Esophagus squamous epithelium (tissue), 5 donors: ENCODE results near the gene TSEN34. TPM values are rescaled to one million over a fixed set of nuclear protein-coding genes. Genes with fewer than 3 reads are reported as not detected.
A peak's percentile ranks its signal among the peaks of the same experiment; 100 is the strongest.

Experiments
- DNase-seq: peaks from one replicate; lab custom pipeline; 2025; lab: John Stamatoyannopoulos, UW
- H3K27ac ChIP-seq, 4 donors: fragments of 200-600 bp; sonication (generic); one replicate each; pipeline ENCODE4 v1.5.1; 2016 to 2019; ENCODE audit warnings: mild to moderate bottlenecking in 1 of 4
- H3K27me3 ChIP-seq, 4 donors: fragments of 200-600 bp; sonication (generic); 1 replicate in 3 of 4; 2 replicates in 1 of 4; pipeline versions ENCODE4 v1.5.1 to v1.6.0; 2017 to 2021; ENCODE audit warnings: antibody characterized with exemption in 1 of 4
- H3K36me3 ChIP-seq, 3 donors: fragments of 200-600 bp; sonication (generic); one replicate each; pipeline ENCODE4 v1.5.1; 2016 to 2019
- H3K4me1 ChIP-seq, 3 donors: fragments of 200-600 bp; sonication (generic); one replicate each; pipeline ENCODE4 v1.5.1; 2017 to 2019
- H3K4me3 ChIP-seq, 4 donors: fragments of 200-600 bp; sonication (generic); 1 replicate in 3 of 4; 2 replicates in 1 of 4; pipeline ENCODE4 v1.5.1; 2016 to 2019; ENCODE audit warnings: mild to moderate bottlenecking in 2 of 4, moderate library complexity in 1 of 4
- H3K9me3 ChIP-seq, 3 donors: fragments of 200-600 bp; sonication (generic); one replicate each; pipeline ENCODE4 v1.5.1; 2016 to 2019
- CTCF ChIP-seq, 6 experiments: fragments of 450-650 bp in 4 of 6; fragments of 200-600 bp in 2 of 6; sonication (generic) in 2 of 6; IDR thresholded peaks; one replicate each; pipeline ENCODE4 v1.5.1; 2016 to 2019; ENCODE audit warnings: antibody characterized with exemption in 6 of 6, mild to moderate bottlenecking in 4 of 6, moderate library complexity in 4 of 6
- POLR2A ChIP-seq, 4 donors: fragments of 450-650 bp; IDR thresholded peaks; one replicate each; pipeline ENCODE4 v1.6.1; 2017; ENCODE audit warnings: antibody characterized with exemption in 4 of 4, mild to moderate bottlenecking in 4 of 4, moderate library complexity in 3 of 4
- WGBS, 2 donors: methylation state at CpG; one replicate each; pipeline ENCODE4 v1.1.5; 2018; 5-methylcytosine and 5-hydroxymethylcytosine counted together
- intact Hi-C: fragments of 100-400 bp; cut with DNase I; formaldehyde crosslinking; loops from one replicate; pipeline ENCODE4 v1.15.0; 2022
- total RNA-seq, 4 donors: library from RNA; depleted of rRNA; stranded (reverse); fragments of >200 nt; gene quantifications; one replicate each; pipeline ENCODE4 v1.1.0, GENCODE V29; 2016
- donor health status: DM: yes; HTN: yes; CAD: no.

Gene TSEN34
- total RNA-seq, 4 donors from 2014 or later = 56.1 to 70.9 (median 64.4) TPM

- no peak for DNase-seq
- 0 to 2% methylated on average over 15 to 21 of the region's 28 CpGs for WGBS, 2 donors
- intact Hi-C loops = loop anchor here (10.0 kb wide), 1 partner anchor 75 kb away; no protein-coding TSS in a partner anchor
- TF ChIP-seq POLR2A (IDR thresholded peaks at IDR 0.05) (peak in 2 of 4 donors; percentile 38 to 44), CTCF (IDR thresholded peaks at IDR 0.05) (no peak)
- Histone ChIP-seq H3K4me3 (peak overlapping the region; percentile 32 to 82 (median 62)), H3K9me3 (no peaks in the 10 kb centered on the region), H3K36me3 (peaks cover 15 to 29% (median 26%) of the 10 kb centered on the region in 3 donors), H3K4me1 (peaks cover 40 to 78% (median 42%) of the 10 kb centered on the region in 3 donors), H3K27me3 (peaks cover 0 to 11% (median 0%) of the 10 kb centered on the region in 4 donors), H3K27ac (peak overlapping the region; percentile 80 to 98 (median 92))
Observed at GRCh38 chr19:54160182-54160811, 30.8 kb upstream of the TSEN34 start.

- intact Hi-C loops = loop anchor here (10.0 kb wide), 1 partner anchor 74 kb away; no protein-coding TSS in a partner anchor
- peak overlapping the region in 3 of 4 donors; percentile 47 to 82 (median 78) for H3K4me3 ChIP-seq
- no peak for TF ChIP-seq CTCF (IDR thresholded peaks at IDR 0.05)
- TF ChIP-seq POLR2A (IDR thresholded peaks at IDR 0.05) = no peak
- H3K4me1 ChIP-seq = peaks cover 41 to 78% (median 42%) of the 10 kb centered on the region in 3 donors
- no peaks in the 10 kb centered on the region for H3K9me3 ChIP-seq
- H3K27me3 ChIP-seq = peaks cover 0 to 15% (median 0%) of the 10 kb centered on the region in 4 donors
- H3K27ac ChIP-seq = peak overlapping the region; percentile 80 to 98 (median 92)
- peaks cover 10 to 24% (median 21%) of the 10 kb centered on the region in 3 donors for H3K36me3 ChIP-seq
- 35 to 51% methylated on average over 11 to 12 of the region's 13 CpGs for WGBS, 2 donors
- no peak for DNase-seq
Observed at GRCh38 chr19:54160854-54161253, 30.3 kb upstream of the TSEN34 start.

GRCh38 chr19:54162241-54162805 lies 28.8 kb upstream of the TSEN34 start:
- intact Hi-C loops = loop anchor here (10.0 kb wide), 1 partner anchor 72 kb away; no protein-coding TSS in a partner anchor
- Histone ChIP-seq H3K9me3 (no peaks in the 10 kb centered on the region), H3K27me3 (peaks cover 0 to 23% (median 0%) of the 10 kb centered on the region in 4 donors), H3K27ac (peak overlapping the region; percentile 3 to 65 (median 62)), H3K4me1 (peaks cover 41 to 63% (median 42%) of the 10 kb centered on the region in 3 donors), H3K4me3 (peak overlapping the region; percentile 13 to 59 (median 49)), H3K36me3 (peaks cover 0 to 9% (median 6%) of the 10 kb centered on the region in 3 donors)
- DNase-seq = peak; percentile 50
- 0 to 1% methylated on average over 5 to 10 of the region's 35 CpGs for WGBS, 2 donors
- no peak for TF ChIP-seq CTCF (IDR thresholded peaks at IDR 0.05)
- TF ChIP-seq POLR2A (IDR thresholded peaks at IDR 0.05) = no peak

GRCh38 chr19:54162884-54163283 lies 28.2 kb upstream of the TSEN34 start:
- intact Hi-C loops = loop anchor here (10.0 kb wide), 1 partner anchor 72 kb away; no protein-coding TSS in a partner anchor
- Histone ChIP-seq H3K27ac (peak overlapping the region; percentile 3 to 65 (median 62)), H3K27me3 (peaks cover 0 to 23% (median 0%) of the 10 kb centered on the region in 4 donors), H3K36me3 (peaks cover 0 to 3% (median 2%) of the 10 kb centered on the region in 3 donors), H3K4me1 (peaks cover 41 to 58% (median 41%) of the 10 kb centered on the region in 3 donors), H3K4me3 (peak overlapping the region in 3 of 4 donors; percentile 48 to 59 (median 50)), H3K9me3 (no peaks in the 10 kb centered on the region)
- WGBS, 2 donors = 60 to 72% methylated on average over 6 to 11 of the region's 14 CpGs
- no peak for DNase-seq
- TF ChIP-seq CTCF (IDR thresholded peaks at IDR 0.05) (no peak), POLR2A (IDR thresholded peaks at IDR 0.05) (no peak)
